C4-2B (cell line): Measurements from ENCODE around the gene OR5F1.

Source experiments
- H3K27ac ChIP-seq: fragments of 450-650 bp; 2 replicates; pipeline ENCODE4 v1.5.1; 2017
- CTCF ChIP-seq: fragments of 450-650 bp; conservative IDR thresholded peaks from 2 replicates; pipeline ENCODE4 v1.5.1; 2017; ENCODE audit warnings: mild to moderate bottlenecking
- ZFX ChIP-seq: fragments of 450-650 bp; IDR thresholded peaks from 2 replicates; pipeline ENCODE4 v1.6.1; 2017

Gene OR5F1

GRCh38 chr11:55966391-55966790 lies 28.0 kb downstream of the OR5F1 start:
- TF ChIP-seq ZFX (no peak), CTCF (no peak)

GRCh38 chr11:55956521-55956920 lies 37.9 kb downstream of the OR5F1 start:
- TF ChIP-seq ZFX (no peak), CTCF (no peak)
- H3K27ac ChIP-seq, result no peak overlapping the region

More at GRCh38 chr11:55966391-55966790, 28.0 kb downstream of the OR5F1 start:
- H3K27ac ChIP-seq, result no peak overlapping the region

GRCh38 chr11:55949330-55949729 lies 45.1 kb downstream of the OR5F1 start:
- H3K27ac ChIP-seq, result no peak overlapping the region
- TF ChIP-seq CTCF (no peak), ZFX (no peak)
